HUES64 (cell line): ENCODE data around the gene MAP1LC3A.

Experiments
- H3K27ac ChIP-seq: 2 replicates; pipeline ENCODE4 v1.7.0; 2013; ENCODE audit warnings: low read depth, low read length, inconsistent platforms
- H3K27me3 ChIP-seq: 2 replicates; pipeline ENCODE4 v1.6.1; 2013; ENCODE audit warnings: mild to moderate bottlenecking, low read length; ENCODE audit not compliant: insufficient read depth
- H3K36me3 ChIP-seq: 2 replicates; pipeline ENCODE4 v1.6.1; 2013; ENCODE audit warnings: mild to moderate bottlenecking, low read length; ENCODE audit not compliant: insufficient read depth
- H3K4me1 ChIP-seq: 2 replicates; pipeline ENCODE4 v1.6.1; 2013; ENCODE audit warnings: mild to moderate bottlenecking, low read length, moderate library complexity; ENCODE audit not compliant: insufficient read depth
- H3K4me3 ChIP-seq: 2 replicates; pipeline ENCODE4 v1.5.1; 2013; ENCODE audit warnings: mild to moderate bottlenecking, low read length, moderate library complexity
- H3K9ac ChIP-seq: 2 replicates; pipeline ENCODE4 v1.6.1; 2013; ENCODE audit warnings: mild to moderate bottlenecking, low read depth, low read length
- H3K9me3 ChIP-seq: 2 replicates; pipeline ENCODE4 v1.6.1; 2013; ENCODE audit warnings: low read depth, low read length; ENCODE audit not compliant: insufficient read depth
- WGBS: fragments of 150-250, 120-280 bp; methylation state at CpG from one replicate; pipeline ENCODE4 v1.1.7; 2013; ENCODE audit warnings: missing lambda C conversion rate; 5-methylcytosine and 5-hydroxymethylcytosine counted together

MAP1LC3A gene

DNA sequence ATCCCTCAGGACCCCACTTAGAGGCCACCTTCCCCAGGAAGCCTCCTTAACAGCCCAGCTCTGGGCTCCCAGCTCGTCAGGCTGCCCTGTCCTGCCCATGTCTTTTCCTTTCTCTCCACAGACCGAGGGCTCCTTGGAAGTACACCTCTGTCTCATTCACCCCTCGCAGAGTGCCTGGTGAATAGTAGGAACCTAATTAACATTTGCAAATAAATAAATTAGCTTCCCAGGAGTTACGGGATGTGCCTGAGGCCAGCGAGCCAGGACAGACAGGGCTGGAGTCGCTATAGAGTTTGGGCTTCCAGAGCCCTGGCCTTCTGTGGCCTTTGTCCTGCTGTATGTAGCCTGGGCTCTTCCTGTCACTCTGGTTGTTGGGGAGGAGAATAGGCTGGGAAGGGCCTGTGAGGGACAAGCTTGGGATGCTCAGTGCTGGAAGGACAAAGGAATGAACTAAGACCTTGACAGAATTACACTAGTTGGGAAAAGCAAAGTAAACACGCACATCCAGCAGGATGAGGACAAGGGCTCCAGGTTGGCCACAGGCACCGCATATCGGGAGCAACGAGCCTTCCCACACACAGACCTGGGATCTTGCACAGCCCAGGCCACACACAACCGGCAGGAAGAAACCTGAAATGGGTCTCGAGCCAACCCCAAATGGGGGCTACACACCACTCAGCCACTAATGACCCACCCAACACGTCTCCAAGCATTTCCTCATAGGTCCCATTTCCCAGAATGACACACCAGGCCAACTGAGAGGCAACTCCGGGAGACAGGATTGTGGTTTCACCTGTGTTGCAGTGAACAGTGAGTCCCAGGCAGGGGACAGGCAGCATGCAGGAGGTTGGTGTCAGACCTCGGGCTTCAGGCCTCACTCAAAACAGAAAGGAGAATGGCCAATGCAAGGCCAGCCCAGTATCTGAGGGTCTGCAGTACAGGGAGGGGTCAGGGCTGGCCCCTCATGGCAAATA lies 9.7 kb downstream of the MAP1LC3A start:
- no peaks in the 10 kb centered on the region for H3K9me3 ChIP-seq
- H3K4me3 ChIP-seq = no peak overlapping the region
- peaks cover 8% of the 10 kb centered on the region; the same call in 1 of the 2 replicates for H3K4me1 ChIP-seq
- WGBS = 81% methylated on average over 15 of the region's 15 CpGs
- no peaks in the 10 kb centered on the region for H3K27me3 ChIP-seq
- peaks cover 10% of the 10 kb centered on the region for H3K36me3 ChIP-seq
- H3K27ac ChIP-seq = no peak overlapping the region
- no peak overlapping the region; the same call in 1 of the 2 replicates for H3K9ac ChIP-seq

DNA sequence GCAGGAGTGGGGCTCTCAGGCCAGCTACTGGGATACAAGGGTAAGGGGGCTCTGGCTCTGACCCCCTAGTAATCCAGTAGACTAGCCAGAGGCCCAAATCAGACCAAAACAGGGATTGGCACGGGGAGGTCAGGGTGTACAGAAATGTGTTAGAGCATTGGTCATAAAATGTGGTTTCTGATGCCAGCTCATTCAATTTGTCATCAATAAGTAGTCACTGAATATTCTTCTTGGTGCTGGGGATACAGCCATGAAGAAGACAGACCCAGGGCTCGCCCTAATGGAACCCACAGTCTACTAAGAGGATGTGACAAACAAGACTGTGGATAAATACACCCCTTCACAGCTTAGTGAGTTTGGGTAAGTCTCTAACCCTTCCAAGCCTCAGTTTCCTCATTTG lies 11.1 kb downstream of the MAP1LC3A start:
- H3K36me3 ChIP-seq = peaks cover 20% of the 10 kb centered on the region
- WGBS = 85% methylated on average over 2 of the region's 2 CpGs

DNA sequence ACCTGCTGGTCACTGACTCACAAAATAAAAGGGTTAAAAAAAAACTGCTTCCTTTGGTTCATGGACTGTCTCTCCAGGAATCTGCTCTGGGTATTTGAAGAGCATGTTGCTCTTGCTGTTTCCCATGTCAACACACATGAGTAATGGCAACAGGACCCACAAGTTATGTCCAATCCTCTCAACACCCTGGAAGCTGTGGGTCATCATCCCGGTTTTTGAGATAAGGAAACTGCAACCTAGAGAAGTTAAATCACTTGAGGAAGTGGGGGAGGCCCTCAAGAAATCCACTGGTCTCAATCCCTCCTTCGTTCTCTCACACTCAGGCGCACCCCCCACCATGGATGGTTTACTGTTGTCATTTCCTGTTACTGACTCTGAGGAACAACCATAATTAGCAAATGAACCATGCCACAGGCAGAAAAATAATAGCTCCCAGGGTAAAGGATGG lies 12.4 kb downstream of the MAP1LC3A start:
- 77% methylated on average over 3 of the region's 3 CpGs for WGBS
- H3K36me3 ChIP-seq = peaks cover 20% of the 10 kb centered on the region

More for the DNA sequence above, 11.1 kb downstream of the MAP1LC3A start:
- H3K4me1 ChIP-seq = peaks cover 8% of the 10 kb centered on the region; the same call in 1 of the 2 replicates
- no peak overlapping the region for H3K27ac ChIP-seq
- H3K27me3 ChIP-seq = no peaks in the 10 kb centered on the region
- no peak overlapping the region for H3K9ac ChIP-seq
- no peak overlapping the region for H3K4me3 ChIP-seq
- no peaks in the 10 kb centered on the region for H3K9me3 ChIP-seq

DNA sequence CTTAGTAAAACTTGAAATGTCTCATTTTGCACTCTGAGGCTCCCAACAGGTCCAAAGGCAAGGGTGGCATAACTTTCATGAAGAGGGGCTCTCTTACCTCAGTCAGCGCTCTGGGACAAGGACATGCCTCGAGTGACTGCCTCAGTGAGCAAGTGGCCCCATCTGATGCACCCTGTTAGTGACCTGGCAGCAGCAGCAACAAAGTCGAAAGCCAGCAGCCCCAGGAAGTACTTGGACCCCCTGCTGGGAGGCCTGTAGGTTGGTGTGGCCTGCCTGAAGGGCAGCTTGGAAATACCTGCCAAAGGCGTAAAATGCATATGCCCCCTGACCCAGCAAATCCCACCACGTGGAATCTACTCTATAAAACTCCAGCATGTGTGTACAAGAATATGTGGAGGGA lies 13.2 kb downstream of the MAP1LC3A start:
- Histone ChIP-seq H3K27me3 (no peaks in the 10 kb centered on the region), H3K9ac (no peak overlapping the region), H3K4me3 (no peak overlapping the region), H3K4me1 (peaks cover 8% of the 10 kb centered on the region; the same call in 1 of the 2 replicates), H3K27ac (no peak overlapping the region), H3K9me3 (no peaks in the 10 kb centered on the region), H3K36me3 (peaks cover 20% of the 10 kb centered on the region)
- 86% methylated on average over 5 of the region's 5 CpGs for WGBS

More for the DNA sequence above, 12.4 kb downstream of the MAP1LC3A start:
- Histone ChIP-seq H3K27me3 (no peaks in the 10 kb centered on the region), H3K9ac (no peak overlapping the region), H3K27ac (no peak overlapping the region), H3K9me3 (no peaks in the 10 kb centered on the region), H3K4me3 (no peak overlapping the region), H3K4me1 (peaks cover 8% of the 10 kb centered on the region; the same call in 1 of the 2 replicates)

DNA sequence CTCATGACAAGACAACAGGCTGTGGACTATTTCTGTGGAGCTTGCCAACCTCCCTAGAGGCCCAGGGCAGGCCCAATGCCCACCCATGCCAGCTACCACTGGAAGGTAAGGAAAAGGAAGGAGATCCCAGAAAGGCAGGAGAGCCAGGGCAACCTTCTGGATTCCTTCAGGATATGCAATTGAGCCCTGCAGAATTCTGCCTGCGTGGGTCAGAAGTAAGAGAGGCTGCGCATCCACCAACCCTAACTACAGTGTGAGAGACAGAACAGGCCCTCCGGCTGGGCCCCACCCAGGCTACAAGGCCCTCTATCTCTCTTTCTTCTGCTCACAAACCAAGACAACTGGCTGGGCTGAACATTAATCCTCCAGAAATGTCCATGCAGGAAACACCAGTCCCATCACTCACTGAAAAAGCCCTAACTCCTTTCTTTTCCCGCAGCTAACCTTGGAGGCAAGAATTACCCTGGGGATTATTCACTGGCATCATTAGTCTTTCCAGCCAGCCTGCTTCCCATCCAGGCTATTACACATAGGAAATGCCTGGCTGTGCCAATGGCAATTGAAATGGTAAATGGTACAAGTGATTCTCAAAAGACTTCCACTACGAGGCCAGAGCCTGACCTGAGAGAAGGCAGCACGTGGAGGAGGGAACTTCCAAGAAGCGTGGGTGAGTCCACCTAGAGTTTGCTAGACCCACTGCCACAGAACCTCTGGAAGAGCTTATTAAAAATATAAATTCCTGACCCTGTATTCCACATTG lies 15.2 kb downstream of the MAP1LC3A start:
- Histone ChIP-seq H3K36me3 (peaks cover 20% of the 10 kb centered on the region), H3K27ac (no peak overlapping the region), H3K27me3 (no peaks in the 10 kb centered on the region), H3K4me3 (no peak overlapping the region), H3K9ac (no peak overlapping the region), H3K4me1 (no peaks in the 10 kb centered on the region), H3K9me3 (no peaks in the 10 kb centered on the region)
- WGBS = 95% methylated on average over 7 of the region's 7 CpGs

DNA sequence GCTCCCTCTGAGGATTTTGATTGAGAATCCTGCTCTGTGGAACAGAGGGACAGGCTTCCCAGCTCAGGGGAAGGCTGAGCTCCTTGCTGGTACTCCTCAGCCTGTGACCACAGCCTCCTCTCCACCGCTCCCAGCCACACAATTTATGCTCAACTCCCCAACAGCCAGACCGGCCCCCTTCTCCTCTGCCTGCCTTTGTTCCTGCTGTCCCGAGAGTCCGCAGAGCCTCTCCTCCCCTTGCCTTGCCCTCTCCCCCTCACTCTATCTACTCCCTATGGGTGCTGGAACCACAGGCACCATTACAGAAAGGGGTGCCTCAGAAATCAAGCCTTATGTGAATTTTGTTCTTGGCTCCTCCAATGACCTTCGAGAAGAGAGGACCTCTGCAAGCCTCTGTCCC lies 15.9 kb downstream of the MAP1LC3A start:
- H3K36me3 ChIP-seq = peaks cover 20% of the 10 kb centered on the region
- H3K9me3 ChIP-seq = no peaks in the 10 kb centered on the region
- no peak overlapping the region for H3K27ac ChIP-seq
- WGBS = 93% methylated on average over 5 of the region's 5 CpGs
- no peaks in the 10 kb centered on the region for H3K27me3 ChIP-seq
- H3K4me3 ChIP-seq = no peak overlapping the region
- H3K9ac ChIP-seq = no peak overlapping the region
- H3K4me1 ChIP-seq = no peaks in the 10 kb centered on the region

DNA sequence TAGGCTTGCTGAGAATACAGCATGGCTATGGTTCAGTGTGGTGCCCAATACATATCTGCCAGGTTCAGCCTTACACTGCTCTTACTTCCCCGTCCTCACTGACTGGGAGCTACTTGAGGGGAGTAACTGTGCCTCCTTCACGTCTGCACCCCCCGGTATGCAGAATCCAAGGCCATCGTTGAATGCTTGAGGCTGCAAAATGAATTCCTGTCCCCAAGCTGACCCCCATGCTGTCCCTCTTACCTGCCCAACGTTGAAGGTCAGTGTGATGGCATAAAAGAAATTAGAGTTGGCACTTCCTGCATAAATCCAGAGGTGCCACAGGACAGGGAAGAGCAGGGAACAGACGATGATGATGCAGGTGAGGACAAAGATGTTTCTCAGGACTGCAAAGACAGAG lies 16.3 kb downstream of the MAP1LC3A start:
- Histone ChIP-seq H3K4me1 (no peaks in the 10 kb centered on the region), H3K27me3 (no peaks in the 10 kb centered on the region), H3K36me3 (peaks cover 20% of the 10 kb centered on the region), H3K4me3 (no peak overlapping the region), H3K9me3 (no peaks in the 10 kb centered on the region), H3K9ac (no peak overlapping the region), H3K27ac (no peak overlapping the region)
- WGBS = 89% methylated on average over 6 of the region's 6 CpGs

DNA sequence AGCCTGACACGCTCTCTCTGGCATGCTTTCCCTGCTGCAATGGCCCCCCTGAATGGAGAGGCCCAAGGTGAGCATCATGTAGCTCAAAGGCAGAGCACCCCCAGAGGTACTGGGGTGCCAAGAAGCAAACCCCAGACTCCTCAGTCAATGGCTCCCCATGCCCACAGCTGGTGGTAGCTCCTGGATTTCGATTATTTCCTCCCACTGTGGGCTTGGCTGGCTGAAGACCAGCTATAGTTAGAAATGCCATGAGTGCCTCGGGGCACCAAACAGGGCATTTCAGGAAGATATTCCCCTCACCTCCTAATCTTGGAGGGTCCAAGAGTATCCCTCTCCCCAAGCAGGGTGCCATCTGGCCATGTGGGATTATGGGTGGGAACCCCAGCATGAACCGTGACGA lies 16.8 kb downstream of the MAP1LC3A start:
- WGBS = 97% methylated on average over 5 of the region's 5 CpGs
- H3K36me3 ChIP-seq = peaks cover 20% of the 10 kb centered on the region

DNA sequence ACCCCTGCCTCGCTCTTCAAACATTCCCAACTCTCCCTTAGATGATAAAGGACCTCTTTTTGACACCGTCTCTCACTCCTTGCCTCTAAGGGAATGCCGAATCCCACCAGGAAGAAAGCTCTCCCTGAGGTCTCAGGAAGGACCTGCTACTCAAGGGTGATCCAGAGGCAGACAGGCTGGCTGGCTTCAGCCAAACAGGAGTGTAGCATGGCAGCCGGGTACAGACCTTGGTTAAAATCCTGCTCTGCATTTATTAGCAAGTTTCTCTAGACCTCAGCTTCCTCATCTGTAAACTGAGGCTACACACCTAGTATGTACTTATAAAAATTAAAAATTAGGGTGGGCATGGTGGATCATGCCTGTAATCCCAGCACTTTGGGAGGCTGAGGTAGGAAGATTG lies 17.2 kb downstream of the MAP1LC3A start:
- peaks cover 23% of the 10 kb centered on the region for H3K36me3 ChIP-seq
- no peak overlapping the region for H3K4me3 ChIP-seq
- H3K9me3 ChIP-seq = no peaks in the 10 kb centered on the region
- no peak overlapping the region for H3K9ac ChIP-seq
- H3K27me3 ChIP-seq = no peaks in the 10 kb centered on the region
- no peak overlapping the region for H3K27ac ChIP-seq
- 96% methylated on average over 4 of the region's 4 CpGs for whole genome bisulfite sequencing
- H3K4me1 ChIP-seq = no peaks in the 10 kb centered on the region

More for the DNA sequence above, 16.8 kb downstream of the MAP1LC3A start:
- H3K27me3 ChIP-seq = no peaks in the 10 kb centered on the region
- no peaks in the 10 kb centered on the region for H3K4me1 ChIP-seq
- H3K9ac ChIP-seq = no peak overlapping the region
- no peak overlapping the region for H3K4me3 ChIP-seq
- H3K27ac ChIP-seq = no peak overlapping the region
- no peaks in the 10 kb centered on the region for H3K9me3 ChIP-seq

DNA sequence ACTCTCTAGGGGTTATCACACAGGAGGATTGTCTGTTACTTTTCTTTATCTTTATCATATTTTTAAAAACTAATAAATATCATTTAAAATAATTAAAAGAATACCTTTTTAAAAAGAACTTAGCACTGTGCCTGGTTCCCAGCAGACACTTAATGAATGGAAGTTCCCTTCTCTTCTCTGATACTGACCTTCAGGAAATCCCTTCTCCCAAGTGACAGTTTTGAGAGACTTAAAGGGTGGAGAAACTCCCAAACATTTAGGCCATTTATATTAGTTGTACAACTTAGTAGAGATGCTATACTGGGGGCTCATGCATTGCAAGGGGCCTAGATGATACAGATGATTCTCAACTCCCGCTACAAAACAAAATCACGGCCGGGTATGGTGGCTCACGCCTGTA lies 18.5 kb downstream of the MAP1LC3A start:
- no peaks in the 10 kb centered on the region for H3K9me3 ChIP-seq
- H3K9ac ChIP-seq = no peak overlapping the region
- H3K4me1 ChIP-seq = no peaks in the 10 kb centered on the region
- H3K4me3 ChIP-seq = no peak overlapping the region
- H3K27me3 ChIP-seq = no peaks in the 10 kb centered on the region
- H3K36me3 ChIP-seq = peaks cover 21% of the 10 kb centered on the region
- H3K27ac ChIP-seq = no peak overlapping the region
- WGBS = 96% methylated on average over 4 of the region's 4 CpGs

DNA sequence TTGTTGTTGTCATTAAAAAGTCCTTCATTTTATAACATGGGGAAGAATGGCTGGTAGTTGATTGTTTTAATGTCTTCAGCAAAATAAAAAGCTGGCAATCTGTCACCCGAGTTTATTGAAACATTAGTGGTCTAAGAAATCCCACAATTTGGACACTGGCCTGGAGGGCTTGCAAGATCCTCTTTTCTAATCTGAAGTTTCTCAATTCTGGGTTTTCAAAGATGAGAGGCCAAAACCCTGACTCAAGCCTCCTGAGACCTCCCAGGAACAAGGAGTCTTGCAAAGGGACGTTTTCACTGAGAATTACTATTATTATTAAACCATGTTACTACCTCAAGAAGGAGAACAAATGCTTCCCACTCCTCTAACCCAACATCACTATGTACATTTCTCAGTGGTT lies 19.5 kb downstream of the MAP1LC3A start:
- Histone ChIP-seq H3K27ac (no peak overlapping the region), H3K4me3 (no peak overlapping the region), H3K36me3 (peaks cover 21% of the 10 kb centered on the region), H3K4me1 (no peaks in the 10 kb centered on the region), H3K9ac (no peak overlapping the region), H3K27me3 (no peaks in the 10 kb centered on the region), H3K9me3 (no peaks in the 10 kb centered on the region)
- 88% methylated on average over 2 of the region's 2 CpGs for WGBS
